WTC11 (cell line): ENCODE results near the gene RAB8B. TPM values are rescaled to one million over a fixed set of nuclear protein-coding genes. Genes with fewer than 3 reads are reported as not detected.

Experiments
- ATAC-seq: fragments of 200-7000 bp; cut with Tn5 transposase; 2 replicates; pipeline ENCODE4 v1.10.0; 2021; ENCODE audit warnings: mild to moderate bottlenecking, moderate library complexity
- CTCF ChIA-PET: fragments of 300-600 bp; sonication (Branson Sonifier 250); formaldehyde crosslinking; loops from one replicate; lab custom pipeline; 2021; ENCODE audit warnings: antibody characterized with exemption; lab: Charles Lee
- POLR2A ChIA-PET: fragments of 350-600 bp; sonication (Branson Sonifier 250); formaldehyde crosslinking; loops from one replicate; lab custom pipeline; 2021; ENCODE audit warnings: antibody characterized with exemption; lab: Charles Lee
- DNase-seq: peaks from one replicate; pipeline ENCODE4 v3.0.0; 2021; ENCODE audit warnings: low spot score
- H3K27ac Mint-ChIP-seq: 2 replicates; pipeline ENCODE4 v1.8.0; 2021; ENCODE audit warnings: mixed read lengths
- H3K27me3 Mint-ChIP-seq: 2 replicates; pipeline ENCODE4 v1.8.0; 2021; ENCODE audit warnings: low read depth, mild to moderate bottlenecking, moderate library complexity, mixed read lengths
- H3K36me3 Mint-ChIP-seq: 2 replicates; pipeline ENCODE4 v1.8.0; 2021; ENCODE audit warnings: mixed read lengths
- H3K4me1 Mint-ChIP-seq: 2 replicates; pipeline ENCODE4 v1.8.0; 2022; ENCODE audit warnings: mixed read lengths
- H3K4me3 Mint-ChIP-seq: 2 replicates; pipeline ENCODE4 v1.8.0; 2021; ENCODE audit warnings: mild to moderate bottlenecking, moderate library complexity, mixed read lengths
- H3K9me3 Mint-ChIP-seq: 2 replicates; pipeline ENCODE4 v1.8.0; 2021; ENCODE audit warnings: mixed read lengths
- ATF1 ChIP-seq: sonication (generic); formaldehyde crosslinking; IDR thresholded peaks from 2 replicates; pipeline ENCODE4 v1.8.1; 2023; ENCODE audit warnings: mild to moderate bottlenecking, moderate library complexity, missing genetic modification reagents
- CREM ChIP-seq: sonication (generic); formaldehyde crosslinking; IDR thresholded peaks from 2 replicates; pipeline ENCODE4 v1.8.1; 2022; ENCODE audit warnings: mild to moderate bottlenecking, missing genetic modification reagents, moderate library complexity
- ERG ChIP-seq: fragments of 250-450 bp; sonication (Bioruptor Pico); IDR thresholded peaks from 2 replicates; pipeline ENCODE4 v1.8.0; 2021; ENCODE audit warnings: mild to moderate bottlenecking
- GRHL2 ChIP-seq: fragments of 250-450 bp; sonication (Bioruptor Pico); IDR thresholded peaks from 2 replicates; pipeline ENCODE4 v1.8.0; 2022; ENCODE audit warnings: mild to moderate bottlenecking, moderate library complexity; ENCODE audit not compliant: insufficient replicate concordance, severe bottlenecking
- GTF2I ChIP-seq: fragments of 250-450 bp; sonication (Bioruptor Pico); conservative IDR thresholded peaks from 2 replicates; pipeline ENCODE4 v1.4.0; 2021; ENCODE audit warnings: mild to moderate bottlenecking
- IRF2 ChIP-seq: sonication (generic); formaldehyde crosslinking; IDR thresholded peaks from 2 replicates; pipeline ENCODE4 v1.8.0; 2022; ENCODE audit warnings: low read depth, missing genetic modification reagents, borderline replicate concordance
- JAZF1 ChIP-seq: fragments of 250-450 bp; sonication (Bioruptor Pico); IDR thresholded peaks from 2 replicates; pipeline ENCODE4 v1.9.0; 2021; ENCODE audit warnings: moderate library complexity, mild to moderate bottlenecking, inconsistent platforms
- NR2C2 ChIP-seq: sonication (generic); formaldehyde crosslinking; IDR thresholded peaks from 2 replicates; pipeline ENCODE4 v1.8.0; 2022; ENCODE audit warnings: mild to moderate bottlenecking, missing genetic modification reagents
- NR3C1 ChIP-seq: sonication (generic); formaldehyde crosslinking; conservative IDR thresholded peaks from 2 replicates; pipeline ENCODE4 v1.8.1; 2023; ENCODE audit warnings: low read depth, mild to moderate bottlenecking, missing genetic modification reagents
- RELA ChIP-seq: sonication (generic); formaldehyde crosslinking; IDR thresholded peaks from 2 replicates; pipeline ENCODE4 v1.8.1; 2022; ENCODE audit warnings: missing genetic modification reagents, mild to moderate bottlenecking, borderline replicate concordance
- SOX15 ChIP-seq: fragments of 250-450 bp; sonication (Bioruptor Pico); IDR thresholded peaks from 2 replicates; pipeline ENCODE4 v1.9.0; 2021; ENCODE audit warnings: mild to moderate bottlenecking
- SP1 ChIP-seq: sonication (generic); formaldehyde crosslinking; conservative IDR thresholded peaks from 2 replicates; pipeline ENCODE4 v1.8.1; 2022; ENCODE audit warnings: missing genetic modification reagents
- TCF7 ChIP-seq: sonication (generic); formaldehyde crosslinking; IDR thresholded peaks from 2 replicates; pipeline ENCODE4 v1.8.0; 2022; ENCODE audit warnings: mild to moderate bottlenecking, low read depth, missing genetic modification reagents, moderate library complexity
- TP53 ChIP-seq: sonication (generic); formaldehyde crosslinking; IDR thresholded peaks from 2 replicates; pipeline ENCODE4 v1.8.1; 2023; ENCODE audit warnings: mild to moderate bottlenecking, missing genetic modification reagents
- USF2 ChIP-seq: sonication (generic); formaldehyde crosslinking; IDR thresholded peaks from 2 replicates; pipeline ENCODE4 v1.8.1; 2023; ENCODE audit warnings: mild to moderate bottlenecking, missing genetic modification reagents, moderate library complexity
- ZNF121 ChIP-seq: sonication (generic); formaldehyde crosslinking; IDR thresholded peaks from 2 replicates; pipeline ENCODE4 v1.8.0; 2023; ENCODE audit warnings: missing genetic modification reagents
- ZNF219 ChIP-seq: sonication (generic); formaldehyde crosslinking; IDR thresholded peaks from 2 replicates; pipeline ENCODE4 v1.8.0; 2023; ENCODE audit warnings: missing genetic modification reagents, mild to moderate bottlenecking, borderline replicate concordance
- ZNF532 ChIP-seq: fragments of 250-450 bp; sonication (Bioruptor Pico); IDR thresholded peaks from 2 replicates; pipeline ENCODE4 v1.9.0; 2021; ENCODE audit warnings: mild to moderate bottlenecking, borderline replicate concordance
- total RNA-seq: library from RNA; stranded (reverse); gene quantifications from 3 replicates; pipeline ENCODE4 v1.2.3, GENCODE V29; 2021

RAB8B gene
- total RNA-seq, 1 experiment from 2014 or later, result 32.5 TPM

- no peak for ATAC-seq
- peaks cover 14% of the 10 kb centered on the region for H3K4me1 Mint-ChIP-seq
- H3K9me3 Mint-ChIP-seq, result peaks cover 9% of the 10 kb centered on the region
- no peaks in the 10 kb centered on the region for H3K27me3 Mint-ChIP-seq
- H3K4me3 Mint-ChIP-seq, result peak overlapping the region; percentile 98
- no peak overlapping the region for H3K27ac Mint-ChIP-seq
- no peak for DNase-seq
- CTCF ChIA-PET, result no interaction called here
- POLR2A ChIA-PET, result no interaction called here
- H3K36me3 Mint-ChIP-seq, result peaks cover 35% of the 10 kb centered on the region
- no peak for TF ChIP-seq ZNF219 (CRISPR knock-in tag)
- no peak for TF ChIP-seq NR3C1
- no peak for TF ChIP-seq TCF7 (CRISPR knock-in tag)
- no peak for TF ChIP-seq USF2 (CRISPR knock-in tag)
- no peak for TF ChIP-seq ATF1
- TF ChIP-seq ZNF532, result no peak
- TF ChIP-seq, all 79 proteins: peak for 0
Observed at GRCh38 chr15:63155486-63155885, 33.9 kb upstream of the RAB8B start.

GRCh38 chr15:63156086-63156710 lies 33.2 kb upstream of the RAB8B start:
- no peaks in the 10 kb centered on the region for H3K27me3 Mint-ChIP-seq
- no peak for ATAC-seq
- DNase-seq, result no peak
- POLR2A ChIA-PET, result no interaction called here
- H3K4me1 Mint-ChIP-seq, result peaks cover 14% of the 10 kb centered on the region
- peaks cover 33% of the 10 kb centered on the region for H3K36me3 Mint-ChIP-seq
- peak overlapping the region; percentile 98 for H3K27ac Mint-ChIP-seq
- peak overlapping the region; percentile 98 for H3K4me3 Mint-ChIP-seq
- H3K9me3 Mint-ChIP-seq, result peaks cover 9% of the 10 kb centered on the region
- TF ChIP-seq GRHL2 (no peak), ERG (CRISPR knock-in tag) (no peak)
- CTCF ChIA-PET, result interaction anchor here (1.3 kb wide), 1 partner anchor 67 kb away, joined by 3 read pairs; no protein-coding TSS in a partner anchor

GRCh38 chr15:63156755-63157117 lies 32.7 kb upstream of the RAB8B start:
- POLR2A ChIA-PET, result interaction anchor here (0.6 kb wide), 2 partner anchors 43 to 121 kb away, joined by 3 to 6 read pairs; no protein-coding TSS in a partner anchor
- H3K27ac Mint-ChIP-seq, result peak overlapping the region; percentile 98
- DNase-seq, result no peak

More at GRCh38 chr15:63156755-63157117, 32.7 kb upstream of the RAB8B start:
- Mint-ChIP-seq H3K36me3 (peaks cover 28% of the 10 kb centered on the region), H3K9me3 (peaks cover 5% of the 10 kb centered on the region), H3K4me1 (peaks cover 14% of the 10 kb centered on the region), H3K4me3 (peak overlapping the region; percentile 98), H3K27me3 (no peaks in the 10 kb centered on the region)
- TF ChIP-seq ATF1 (no peak), SP1 (no peak), SOX15 (no peak), ZNF121 (CRISPR knock-in tag) (no peak), JAZF1 (CRISPR knock-in tag) (no peak), TP53 (no peak), CREM (CRISPR knock-in tag) (no peak), RELA (CRISPR knock-in tag) (no peak), IRF2 (CRISPR knock-in tag) (no peak), NR2C2 (CRISPR knock-in tag) (no peak), GTF2I (CRISPR knock-in tag) (no peak)
- CTCF ChIA-PET, result interaction anchor here (0.6 to 1.8 kb wide), 4 partner anchors 15 to 246 kb away, joined by 3 to 5 read pairs (median 4); no protein-coding TSS in a partner anchor
- no peak for ATAC-seq
